Upper lobe of left lung (tissue), 4 donors: ENCODE data around the gene THRAP3.

ENCODE experiments used
- EP300 ChIP-seq, 4 donors: sonication (generic); formaldehyde crosslinking; IDR thresholded peaks; one replicate each; pipeline ENCODE4 v1.5.1; 2017; ENCODE audit warnings: antibody characterized with exemption in 4 of 4, control low read depth in 2 of 4
- POLR2A ChIP-seq, 4 donors: fragments of 450-650 bp; IDR thresholded peaks; one replicate each; pipeline ENCODE4 v1.5.1; 2016 to 2017; ENCODE audit warnings: antibody characterized with exemption in 4 of 4, mild to moderate bottlenecking in 2 of 4
- POLR2AphosphoS5 ChIP-seq, 2 donors: sonication (generic); formaldehyde crosslinking; IDR thresholded peaks; one replicate each; pipeline ENCODE4 v1.5.1; 2017; ENCODE audit warnings: antibody characterized with exemption in 2 of 2
- TF ChIP-seq, protein P1 (sequence below), 6 experiments: fragments of 450-650 bp in 4 of 6; fragments of 200-600 bp in 2 of 6; sonication (generic) in 2 of 6; IDR thresholded peaks; one replicate each; pipeline ENCODE4 v1.5.1; 2016 to 2019; ENCODE audit warnings: antibody characterized with exemption in 6 of 6

DNA sequence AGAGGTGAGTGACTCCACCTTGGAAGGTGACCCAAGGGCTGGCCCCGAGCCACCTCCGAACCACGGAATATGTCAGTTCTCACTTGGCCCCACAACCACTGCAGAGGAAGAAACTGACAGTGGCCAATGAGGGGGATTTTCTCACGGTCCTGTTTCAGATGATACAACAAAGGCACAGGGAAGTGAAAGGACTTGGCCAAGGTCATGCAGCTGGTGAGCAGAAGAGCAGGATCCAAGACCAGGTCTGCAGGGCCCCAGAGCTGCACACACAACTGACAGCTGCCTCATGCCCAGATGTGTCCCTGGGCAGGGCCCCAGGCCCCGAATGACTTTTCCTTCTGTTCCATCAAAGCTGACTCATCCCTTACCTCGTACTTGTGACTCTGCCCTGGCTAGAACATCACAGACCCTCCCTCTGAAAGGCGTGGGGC is 125.0 kb downstream of the THRAP3 start:
- no peak for TF ChIP-seq POLR2A (IDR thresholded peaks at IDR 0.05)
- TF ChIP-seq, protein P1, sequence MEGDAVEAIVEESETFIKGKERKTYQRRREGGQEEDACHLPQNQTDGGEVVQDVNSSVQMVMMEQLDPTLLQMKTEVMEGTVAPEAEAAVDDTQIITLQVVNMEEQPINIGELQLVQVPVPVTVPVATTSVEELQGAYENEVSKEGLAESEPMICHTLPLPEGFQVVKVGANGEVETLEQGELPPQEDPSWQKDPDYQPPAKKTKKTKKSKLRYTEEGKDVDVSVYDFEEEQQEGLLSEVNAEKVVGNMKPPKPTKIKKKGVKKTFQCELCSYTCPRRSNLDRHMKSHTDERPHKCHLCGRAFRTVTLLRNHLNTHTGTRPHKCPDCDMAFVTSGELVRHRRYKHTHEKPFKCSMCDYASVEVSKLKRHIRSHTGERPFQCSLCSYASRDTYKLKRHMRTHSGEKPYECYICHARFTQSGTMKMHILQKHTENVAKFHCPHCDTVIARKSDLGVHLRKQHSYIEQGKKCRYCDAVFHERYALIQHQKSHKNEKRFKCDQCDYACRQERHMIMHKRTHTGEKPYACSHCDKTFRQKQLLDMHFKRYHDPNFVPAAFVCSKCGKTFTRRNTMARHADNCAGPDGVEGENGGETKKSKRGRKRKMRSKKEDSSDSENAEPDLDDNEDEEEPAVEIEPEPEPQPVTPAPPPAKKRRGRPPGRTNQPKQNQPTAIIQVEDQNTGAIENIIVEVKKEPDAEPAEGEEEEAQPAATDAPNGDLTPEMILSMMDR (IDR thresholded peaks at IDR 0.05), result no peak
- TF ChIP-seq POLR2AphosphoS5 (IDR thresholded peaks at IDR 0.05), result no peak
- no peak for TF ChIP-seq EP300 (IDR thresholded peaks at IDR 0.05)
